K562 (cell line): ENCODE data around the gene DHX29. TPM values are rescaled to one million over a fixed set of nuclear protein-coding genes. Genes with fewer than 3 reads are reported as not detected.

Source experiments
- ARID2 ChIP-seq: fragments of 450-650 bp; IDR thresholded peaks from 2 replicates; pipeline ENCODE4 v1.6.1; 2017; ENCODE audit warnings: antibody characterized with exemption, mild to moderate bottlenecking
- BCOR ChIP-seq: fragments of 450-650 bp; IDR thresholded peaks from 2 replicates; pipeline ENCODE4 v1.6.1; 2016
- BHLHE40 ChIP-seq: IDR thresholded peaks from 2 replicates; pipeline ENCODE4 v1.6.1; 2011; ENCODE audit warnings: low read length, improper control_type of control experiment
- CBX1 ChIP-seq: sonication (generic); IDR thresholded peaks from 2 replicates; pipeline ENCODE4 v1.6.1; 2016; ENCODE audit warnings: antibody characterized with exemption, low read depth, mild to moderate bottlenecking
- CBX2 ChIP-seq: fragments of 200-600 bp; sonication (generic); IDR thresholded peaks from one replicate; pipeline ENCODE4 v1.6.1; 2012; ENCODE audit warnings: mild to moderate bottlenecking, low read length, inconsistent platforms; ENCODE audit not compliant: insufficient read depth, poor library complexity, severe bottlenecking
- CHD2 ChIP-seq: IDR thresholded peaks from 2 replicates; pipeline ENCODE4 v1.6.1; 2011; ENCODE audit warnings: low read depth, low read length
- E2F3 ChIP-seq: fragments of 250-450 bp; sonication (Bioruptor Pico); IDR thresholded peaks from 2 replicates; pipeline ENCODE4 v1.4.0; 2020; ENCODE audit warnings: mild to moderate bottlenecking
- EHMT2 ChIP-seq: fragments of 450-650 bp; IDR thresholded peaks from 2 replicates; pipeline ENCODE4 v1.6.1; 2018; ENCODE audit warnings: antibody characterized with exemption
- EZH2 ChIP-seq: IDR thresholded peaks from 2 replicates; pipeline ENCODE4 v1.6.1; 2012; ENCODE audit warnings: low read depth, mild to moderate bottlenecking, inconsistent platforms, low read length, borderline replicate concordance
- GABPA ChIP-seq: fragments of 200-800 bp; sonication (Bioruptor generic); conservative IDR thresholded peaks from 2 replicates; pipeline ENCODE4 v1.6.1; 2016; ENCODE audit warnings: low read depth, missing genetic modification characterization, missing compliant biosample characterization
- GABPB2 ChIP-seq: fragments of 250-450 bp; sonication (Bioruptor Pico); conservative IDR thresholded peaks from 2 replicates; pipeline ENCODE4 v1.5.1; 2021; ENCODE audit warnings: mild to moderate bottlenecking
- KHSRP ChIP-seq: fragments of 450-650 bp; IDR thresholded peaks from 2 replicates; pipeline ENCODE4 v1.6.1; 2017
- KLF10 ChIP-seq: fragments of 250-450 bp; sonication (Bioruptor Pico); IDR thresholded peaks from 2 replicates; pipeline ENCODE4 v1.6.1; 2021; ENCODE audit warnings: matching md5 sums
- KLF13 ChIP-seq: fragments of 450-650 bp; IDR thresholded peaks from 2 replicates; pipeline ENCODE4 v1.6.1; 2016; ENCODE audit warnings: missing genetic modification characterization, low read depth, mild to moderate bottlenecking, missing compliant biosample characterization, moderate library complexity, borderline replicate concordance
- KLF16 ChIP-seq: IDR thresholded peaks from 2 replicates; pipeline ENCODE4 v1.6.1; 2016; ENCODE audit warnings: antibody characterized with exemption
- MBD2 ChIP-seq: sonication (generic); IDR thresholded peaks from 2 replicates; pipeline ENCODE4 v1.6.1; 2016; ENCODE audit warnings: low read depth, borderline replicate concordance
- MLX ChIP-seq, 2 experiments: fragments of 450-650 bp in 1 of 2; sonication (generic) in 1 of 2; formaldehyde crosslinking; conservative IDR thresholded peaks; 2 replicates each; pipeline versions ENCODE4 v1.4.0 to v1.8.1; 2020 to 2022; ENCODE audit warnings: mild to moderate bottlenecking in 1 of 2, missing genetic modification reagents in 1 of 2
- MTA1 ChIP-seq: fragments of 450-650 bp; IDR thresholded peaks from 2 replicates; pipeline ENCODE4 v1.6.1; 2017; ENCODE audit warnings: borderline replicate concordance
- POLR2AphosphoS5 ChIP-seq: IDR thresholded peaks from 2 replicates; pipeline ENCODE4 v1.6.1; 2011; ENCODE audit warnings: mild to moderate bottlenecking, low read depth, low read length, moderate library complexity; ENCODE audit not compliant: control insufficient read depth, insufficient read depth
- PPARD ChIP-seq: fragments of 250-450 bp; sonication (Bioruptor Pico); IDR thresholded peaks from 2 replicates; pipeline ENCODE4 v1.8.0; 2022; ENCODE audit warnings: inconsistent platforms, mild to moderate bottlenecking, moderate library complexity
- PURB ChIP-seq: sonication (generic); formaldehyde crosslinking; IDR thresholded peaks from 2 replicates; pipeline ENCODE4 v1.9.0; 2021; ENCODE audit warnings: low read depth, mild to moderate bottlenecking, missing genetic modification reagents
- SRSF7 ChIP-seq: fragments of 200-400 bp; formaldehyde crosslinking; optimal IDR thresholded peaks from 2 replicates; pipeline ENCODE3; 2017; ENCODE audit warnings: mild to moderate bottlenecking, low read depth, low read length
- STAG1 ChIP-seq: sonication (generic); formaldehyde crosslinking; IDR thresholded peaks from 2 replicates; pipeline ENCODE4 v1.5.0; 2020; ENCODE audit warnings: missing genetic modification reagents, borderline replicate concordance
- TAF7 ChIP-seq: fragments of 450-650 bp; IDR thresholded peaks from 2 replicates; pipeline ENCODE4 v1.6.1; 2016; ENCODE audit warnings: missing genetic modification characterization, missing compliant biosample characterization
- ZFP36 ChIP-seq: fragments of 150-350 bp; IDR thresholded peaks from 2 replicates; pipeline ENCODE4 v1.6.1; 2018; ENCODE audit warnings: low read length, low read depth; ENCODE audit not compliant: partially characterized antibody
- ZNF140 ChIP-seq: fragments of 250-450 bp; sonication (Bioruptor Pico); IDR thresholded peaks from 2 replicates; pipeline ENCODE4 v1.8.0; 2021; ENCODE audit warnings: moderate library complexity, mild to moderate bottlenecking, inconsistent platforms
- ZNF766 ChIP-seq: fragments of 200-800 bp; sonication (Bioruptor generic); conservative IDR thresholded peaks from 2 replicates; pipeline ENCODE4 v1.6.1; 2016; ENCODE audit warnings: missing genetic modification characterization, missing compliant biosample characterization
- ZNF778 ChIP-seq: fragments of 450-650 bp; formaldehyde crosslinking; IDR thresholded peaks from 2 replicates; pipeline ENCODE4 v1.4.0; 2020; ENCODE audit warnings: mild to moderate bottlenecking, moderate library complexity
- polyA plus RNA-seq, 8 experiments: library from polyadenylated mRNA; depleted of rRNA in 4 of 8; stranded (reverse) in 5 of 8; unstranded in 3 of 8; fragments of >200 nt; fragmentation: Nextera tagmentation in 2 of 8; fragmentation: Illumina TruSeq in 1 of 8; extraction: Ambion mirVana in 2 of 8; extraction: Trizol in 1 of 8; gene quantifications; 2 replicates each; pipeline versions ENCODE4 v1.2.1 to v1.2.3, GENCODE V29; 2011 to 2014; ENCODE audit warnings: inconsistent platforms in 1 of 8, missing spikeins in 1 of 8
- total RNA-seq, 7 experiments: library from RNA; depleted of rRNA in 6 of 7; stranded (reverse); fragments of >200 nt in 6 of 7; fragmentation: Illumina TruSeq in 2 of 7; extraction: Trizol in 2 of 7; gene quantifications; 2 replicates each; pipeline versions ENCODE4 v1.2.1 to v1.2.3, GENCODE V29; 2011 to 2021; ENCODE audit warnings: low replicate concordance in 1 of 7
- TF ChIP-seq, protein P1 (sequence below): sonication (generic); formaldehyde crosslinking; IDR thresholded peaks from 2 replicates; pipeline ENCODE4 v1.8.1; 2022; ENCODE audit warnings: missing genetic modification reagents

DHX29 gene
- total and polyA plus RNA-seq, 9 of the 15 experiments (the other 6 are each of a cell fraction or from before 2014, with no cell fraction given): 7.5 to 42.1 (median 25.0) TPM

GRCh38 chr5:55226027-55226933 is 81.2 kb downstream of the DHX29 start (continued):
- TF ChIP-seq KLF13 (tag) (no peak), MTA1 (no peak), GABPB2 (no peak), ZNF140 (CRISPR knock-in tag) (no peak), GABPA (tag) (no peak), STAG1 (CRISPR knock-in tag) (peak; percentile 72; the same call in 1 of the 2 replicates), KLF10 (CRISPR knock-in tag) (no peak), MBD2 (no peak; the same call in 1 of the 2 replicates), CHD2 (peak; percentile 43; the same call in 1 of the 2 replicates), KHSRP (no peak), PURB (no peak), KLF16 (0 out of 2 replicates have a peak, but pooled peaks have one; percentile 24), ZNF766 (no peak), SRSF7 (no peak), ARID2 (no peak), POLR2AphosphoS5 (no peak), BHLHE40 (no peak), PPARD (CRISPR knock-in tag) (no peak), ZFP36 (no peak), CBX2 (no peak), BCOR (peak; percentile 19; the same call in 1 of the 2 replicates), MLX (CRISPR knock-in tag; conservative IDR thresholded peaks at IDR 0.05) (no peak; a peak in 1 of 4 replicates), EZH2 (no peak), ZNF778 (CRISPR knock-in tag) (no peak), TAF7 (tag) (no peak), CBX1 (no peak), EHMT2 (no peak), E2F3 (CRISPR knock-in tag) (no peak)
- TF ChIP-seq, protein P1, sequence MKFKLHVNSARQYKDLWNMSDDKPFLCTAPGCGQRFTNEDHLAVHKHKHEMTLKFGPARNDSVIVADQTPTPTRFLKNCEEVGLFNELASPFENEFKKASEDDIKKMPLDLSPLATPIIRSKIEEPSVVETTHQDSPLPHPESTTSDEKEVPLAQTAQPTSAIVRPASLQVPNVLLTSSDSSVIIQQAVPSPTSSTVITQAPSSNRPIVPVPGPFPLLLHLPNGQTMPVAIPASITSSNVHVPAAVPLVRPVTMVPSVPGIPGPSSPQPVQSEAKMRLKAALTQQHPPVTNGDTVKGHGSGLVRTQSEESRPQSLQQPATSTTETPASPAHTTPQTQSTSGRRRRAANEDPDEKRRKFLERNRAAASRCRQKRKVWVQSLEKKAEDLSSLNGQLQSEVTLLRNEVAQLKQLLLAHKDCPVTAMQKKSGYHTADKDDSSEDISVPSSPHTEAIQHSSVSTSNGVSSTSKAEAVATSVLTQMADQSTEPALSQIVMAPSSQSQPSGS (CRISPR knock-in tag): no peak
